CD14-positive monocyte (primary cell): ENCODE measurements around the gene ST7L. TPM values are rescaled to one million over a fixed set of nuclear protein-coding genes. Genes with fewer than 3 reads are reported as not detected.

ENCODE experiments used
- DNase-seq, 3 donors: peaks; one replicate each; pipeline ENCODE4 v3.0.0-alpha.2; 2011 to 2022
- H2AFZ ChIP-seq: 2 replicates; pipeline ENCODE4 v1.6.0; 2012; ENCODE audit warnings: mild to moderate bottlenecking, low read depth, low read length, inconsistent platforms; ENCODE audit not compliant: insufficient read depth, poor library complexity, severe bottlenecking
- H3K27ac ChIP-seq, 2 donors: 1 replicate in 1 of 2; 2 replicates in 1 of 2; pipeline ENCODE4 v1.5.1; 2012 to 2013; ENCODE audit warnings: low read length in 2 of 2, control low read depth in 1 of 2, inconsistent platforms in 1 of 2, low read depth in 1 of 2, mild to moderate bottlenecking in 1 of 2
- H3K27me3 ChIP-seq, 2 donors: one replicate each; pipeline versions ENCODE4 v1.6.0 to v1.6.1; 2011 to 2013; ENCODE audit warnings: low read length in 2 of 2; ENCODE audit not compliant: control insufficient read depth in 2 of 2, insufficient read depth in 2 of 2
- H3K36me3 ChIP-seq, 2 donors: replicated peaks in 1 of 2; 1 replicate in 1 of 2; 2 replicates in 1 of 2; pipeline versions ENCODE4 v1.5.1 to v1.6.1; 2012 to 2013; ENCODE audit warnings: low read length in 2 of 2, control low read depth in 1 of 2, inconsistent platforms in 1 of 2, mild to moderate bottlenecking in 1 of 2; ENCODE audit not compliant: insufficient read depth in 2 of 2, control insufficient read depth in 1 of 2
- H3K4me1 ChIP-seq, 2 donors: 1 replicate in 1 of 2; 2 replicates in 1 of 2; pipeline versions ENCODE4 v1.5.1 to v1.6.1; 2012 to 2013; ENCODE audit warnings: low read length in 2 of 2, control low read depth in 1 of 2, inconsistent platforms in 1 of 2, mild to moderate bottlenecking in 1 of 2, moderate library complexity in 1 of 2; ENCODE audit not compliant: insufficient read depth in 2 of 2, control insufficient read depth in 1 of 2
- H3K4me2 ChIP-seq: replicated peaks from 2 replicates; pipeline ENCODE3; 2012; ENCODE audit warnings: low read length, moderate library complexity, mild to moderate bottlenecking; ENCODE audit not compliant: poor library complexity, severe bottlenecking; ENCODE audit errors: extremely low read depth
- H3K4me3 ChIP-seq, 3 experiments: fragments of 200-600 bp in 1 of 3; sonication (generic) in 1 of 3; replicated peaks in 1 of 3; 1 replicate in 2 of 3; 2 replicates in 1 of 3; pipeline ENCODE4 v1.5.1; 2011 to 2013; ENCODE audit warnings: low read length in 3 of 3, mild to moderate bottlenecking in 3 of 3, control low read depth in 2 of 3, low read depth in 2 of 3, inconsistent platforms in 1 of 3, moderate library complexity in 1 of 3
- H3K79me2 ChIP-seq: 2 replicates; pipeline ENCODE4 v1.6.0; 2012; ENCODE audit warnings: mild to moderate bottlenecking, control low read depth, inconsistent platforms, low read length, moderate library complexity; ENCODE audit not compliant: insufficient read depth
- H3K9ac ChIP-seq: 2 replicates; pipeline ENCODE4 v1.6.0; 2017; ENCODE audit warnings: low read length, mild to moderate bottlenecking; ENCODE audit not compliant: insufficient read depth, poor library complexity, severe bottlenecking
- H3K9me3 ChIP-seq, 2 donors: replicated peaks in 1 of 2; 1 replicate in 1 of 2; 2 replicates in 1 of 2; pipeline versions ENCODE4 v1.5.1 to v1.6.1; 2012 to 2013; ENCODE audit warnings: low read length in 2 of 2, control low read depth in 1 of 2; ENCODE audit not compliant: control insufficient read depth in 1 of 2, insufficient read depth in 1 of 2
- H4K20me1 ChIP-seq: 2 replicates; pipeline ENCODE4 v1.6.0; 2012; ENCODE audit warnings: mild to moderate bottlenecking, low read length, control low read depth, moderate library complexity; ENCODE audit not compliant: insufficient read depth
- H3K27ac Mint-ChIP-seq, 7 donors: one replicate each; pipeline ENCODE4 v1.8.0; 2020; ENCODE audit warnings: mild to moderate bottlenecking in 7 of 7, mixed read lengths in 7 of 7, moderate library complexity in 6 of 7, inconsistent platforms in 2 of 7
- H3K27me3 Mint-ChIP-seq, 3 donors: one replicate each; pipeline ENCODE4 v1.8.0; 2021 to 2022; ENCODE audit warnings: low read depth in 3 of 3, mild to moderate bottlenecking in 3 of 3, mixed read lengths in 3 of 3, moderate library complexity in 3 of 3, inconsistent platforms in 1 of 3
- H3K36me3 Mint-ChIP-seq, 2 donors: one replicate each; pipeline ENCODE4 v1.8.0; 2020; ENCODE audit warnings: mixed read lengths in 2 of 2, inconsistent platforms in 1 of 2, mild to moderate bottlenecking in 1 of 2
- H3K4me1 Mint-ChIP-seq: one replicate; pipeline ENCODE4 v1.8.0; 2020; ENCODE audit warnings: mild to moderate bottlenecking, mixed read lengths
- H3K4me3 Mint-ChIP-seq, 2 donors: one replicate each; pipeline ENCODE4 v1.8.0; 2020; ENCODE audit warnings: mild to moderate bottlenecking in 2 of 2, mixed read lengths in 2 of 2, moderate library complexity in 1 of 2
- H3K9me3 Mint-ChIP-seq, 7 donors: one replicate each; pipeline ENCODE4 v1.8.0; 2020 to 2022; ENCODE audit warnings: mixed read lengths in 7 of 7, mild to moderate bottlenecking in 6 of 7, moderate library complexity in 6 of 7, inconsistent platforms in 2 of 7
- WGBS: methylation state at CpG from one replicate; pipeline ENCODE4 v1.1.5; 2013; ENCODE audit warnings: missing lambda C conversion rate; ENCODE audit not compliant: insufficient coverage; 5-methylcytosine and 5-hydroxymethylcytosine counted together
- intact Hi-C, 2 donors: fragments of 100-400 bp; cut with micrococcal nuclease; formaldehyde crosslinking; loops; one replicate each; pipeline versions ENCODE4 v1.15.0 to v1.15.1; 2023
- polyA plus RNA-seq, 3 donors: library from polyadenylated mRNA; depleted of rRNA in 1 of 3; unstranded in 2 of 3; stranded (reverse) in 1 of 3; fragments of 300-500 nt in 2 of 3; fragments of >200 nt in 1 of 3; fragmentation: Illumina TruSeq in 2 of 3; gene quantifications; 1 replicate in 2 of 3; 2 replicates in 1 of 3; pipeline ENCODE4 v1.2.3, GENCODE V29; 2012 to 2021
- TF ChIP-seq, protein P1 (sequence below): fragments of 200-600 bp; IDR thresholded peaks from one replicate; pipeline ENCODE4 v1.8.0; 2022; ENCODE audit warnings: antibody characterized with exemption, mild to moderate bottlenecking

ST7L gene
- polyA plus RNA-seq, 3 donors: 5.4 to 10.0 (median 6.1) TPM

DNA sequence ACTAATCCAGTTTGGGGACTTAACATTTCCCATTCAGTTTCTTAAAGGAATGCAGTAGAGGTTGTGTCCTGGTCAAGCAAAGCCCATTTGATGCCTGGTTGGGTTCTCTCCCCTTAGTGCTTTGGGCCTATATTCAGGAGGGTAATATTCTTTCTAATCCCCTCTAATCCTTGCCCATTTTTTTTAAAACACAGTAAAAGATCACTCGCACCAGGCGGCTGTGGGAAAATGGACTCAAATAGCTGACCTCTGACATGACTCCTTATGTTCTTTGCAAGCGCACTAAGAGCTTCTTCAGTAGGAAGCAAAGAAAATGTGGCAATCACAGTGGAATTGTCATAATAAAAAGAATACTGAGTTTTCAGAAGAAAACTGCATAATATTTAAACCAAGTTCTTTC, 60.3 kb downstream of the ST7L start:
- Histone ChIP-seq H3K9ac (no peak overlapping the region), H3K9me3 (no peaks in the 10 kb centered on the region), H3K27ac (no peak overlapping the region), H3K36me3 (no peaks in the 10 kb centered on the region), H4K20me1 (no peaks in the 10 kb centered on the region), H2AFZ (no peak overlapping the region), H3K4me2 (no peak overlapping the region), H3K79me2 (no peaks in the 10 kb centered on the region), H3K27me3 (no peaks in the 10 kb centered on the region), H3K4me3 (no peak overlapping the region), H3K4me1 (no peaks in the 10 kb centered on the region)
- no peak overlapping the region for H3K4me3 Mint-ChIP-seq
- intact Hi-C loops: no loop called here
- H3K4me1 Mint-ChIP-seq: no peaks in the 10 kb centered on the region
- H3K36me3 Mint-ChIP-seq: peaks cover 13 to 19% of the 10 kb centered on the region in 2 donors
- no peaks in the 10 kb centered on the region for H3K9me3 Mint-ChIP-seq
- WGBS: 92% methylated on average over 2 of the region's 3 CpGs
- no peaks in the 10 kb centered on the region for H3K27me3 Mint-ChIP-seq
- no peak for DNase-seq
- no peak overlapping the region for H3K27ac Mint-ChIP-seq
- TF ChIP-seq, protein P1, sequence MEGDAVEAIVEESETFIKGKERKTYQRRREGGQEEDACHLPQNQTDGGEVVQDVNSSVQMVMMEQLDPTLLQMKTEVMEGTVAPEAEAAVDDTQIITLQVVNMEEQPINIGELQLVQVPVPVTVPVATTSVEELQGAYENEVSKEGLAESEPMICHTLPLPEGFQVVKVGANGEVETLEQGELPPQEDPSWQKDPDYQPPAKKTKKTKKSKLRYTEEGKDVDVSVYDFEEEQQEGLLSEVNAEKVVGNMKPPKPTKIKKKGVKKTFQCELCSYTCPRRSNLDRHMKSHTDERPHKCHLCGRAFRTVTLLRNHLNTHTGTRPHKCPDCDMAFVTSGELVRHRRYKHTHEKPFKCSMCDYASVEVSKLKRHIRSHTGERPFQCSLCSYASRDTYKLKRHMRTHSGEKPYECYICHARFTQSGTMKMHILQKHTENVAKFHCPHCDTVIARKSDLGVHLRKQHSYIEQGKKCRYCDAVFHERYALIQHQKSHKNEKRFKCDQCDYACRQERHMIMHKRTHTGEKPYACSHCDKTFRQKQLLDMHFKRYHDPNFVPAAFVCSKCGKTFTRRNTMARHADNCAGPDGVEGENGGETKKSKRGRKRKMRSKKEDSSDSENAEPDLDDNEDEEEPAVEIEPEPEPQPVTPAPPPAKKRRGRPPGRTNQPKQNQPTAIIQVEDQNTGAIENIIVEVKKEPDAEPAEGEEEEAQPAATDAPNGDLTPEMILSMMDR: no peak

DNA sequence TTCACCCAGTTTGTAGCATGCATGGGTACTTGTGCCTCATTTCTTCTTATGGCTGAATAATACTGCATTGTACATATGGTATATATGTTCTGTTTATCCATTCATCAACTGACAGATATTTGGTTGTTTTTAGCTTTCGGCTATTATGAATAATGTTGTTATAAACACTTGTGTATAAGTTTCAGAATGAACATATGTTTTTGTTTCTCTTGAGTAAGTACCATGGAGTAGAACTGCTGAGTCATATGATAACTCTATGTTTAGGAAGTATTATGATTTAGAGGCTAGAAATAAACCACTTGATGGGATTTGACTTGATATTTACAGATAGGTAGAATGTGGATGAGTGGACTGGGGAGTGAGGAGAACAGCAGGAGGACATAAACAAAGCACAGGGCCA, 61.6 kb downstream of the ST7L start:
- Mint-ChIP-seq H3K36me3 (peaks cover 10 to 19% of the 10 kb centered on the region in 2 donors), H3K27ac (peak overlapping the region in 1 of 7 donors; percentile 16), H3K27me3 (no peaks in the 10 kb centered on the region), H3K9me3 (no peaks in the 10 kb centered on the region), H3K4me1 (no peaks in the 10 kb centered on the region), H3K4me3 (no peak overlapping the region)
- TF ChIP-seq, protein P1: no peak
- no peak overlapping the region for H3K9ac ChIP-seq
- H4K20me1 ChIP-seq: no peaks in the 10 kb centered on the region
- DNase-seq: no peak
- no peaks in the 10 kb centered on the region for H3K9me3 ChIP-seq
- no CpG with 5 or more reads among the region's 1 CpG for WGBS
- no peak overlapping the region for H3K27ac ChIP-seq
- no peaks in the 10 kb centered on the region for H3K36me3 ChIP-seq
- H3K79me2 ChIP-seq: no peaks in the 10 kb centered on the region
- H3K4me3 ChIP-seq: no peak overlapping the region
- no peaks in the 10 kb centered on the region for H3K4me1 ChIP-seq
- intact Hi-C loops: no loop called here
- H2AFZ ChIP-seq: no peak overlapping the region
- H3K27me3 ChIP-seq: no peaks in the 10 kb centered on the region
- no peak overlapping the region for H3K4me2 ChIP-seq
